HG03135 (cell line): ENCODE data around the gene OTUB1.

Experiments
- ATAC-seq: cut with Tn5 transposase; IDR thresholded peaks from one replicate; pipeline ENCODE4 v1.9.1; 2021; ENCODE audit warnings: mild to moderate bottlenecking, moderate library complexity; ENCODE audit not compliant: unreplicated experiment

Gene OTUB1

DNA sequence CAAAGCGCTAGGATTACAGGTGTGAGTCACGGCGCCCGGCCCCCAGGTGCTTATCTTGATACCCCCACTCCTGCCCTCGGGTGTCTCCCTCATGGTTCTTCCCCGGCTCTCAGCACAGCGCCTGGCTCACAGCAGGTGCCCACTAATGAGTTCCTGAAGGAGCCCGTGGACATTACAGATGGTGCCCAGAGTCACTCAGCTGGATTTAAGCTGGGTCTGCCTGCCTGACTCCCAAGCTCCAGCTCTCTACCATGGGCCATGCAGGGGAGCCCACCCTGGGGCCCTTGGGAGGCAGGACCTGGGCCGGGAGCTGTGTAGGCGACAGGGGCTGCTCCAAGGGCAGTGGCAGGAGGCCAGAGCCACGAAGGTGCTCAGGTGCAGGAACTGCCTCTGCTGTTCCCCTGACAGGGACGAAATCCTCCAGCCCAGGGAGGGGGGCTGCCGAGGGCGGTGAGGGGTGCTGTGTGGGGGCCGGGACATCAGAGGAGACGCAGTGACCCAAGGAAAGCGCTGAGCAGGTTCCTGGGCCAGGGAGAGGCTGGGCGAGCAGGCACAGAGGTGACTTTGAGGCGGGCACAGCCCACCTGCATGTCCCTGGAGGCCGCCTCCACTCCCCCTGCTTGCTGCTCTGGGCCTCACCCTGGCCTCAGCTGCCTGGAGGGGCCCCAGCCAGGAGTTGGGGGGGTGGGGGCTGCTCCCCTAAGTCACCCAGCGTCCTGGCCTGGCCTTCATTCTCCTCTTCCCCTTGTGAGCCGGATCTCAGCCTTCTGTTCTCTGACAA, 34.9 kb downstream of the OTUB1 start:
- no peak for ATAC-seq

GRCh38 chr11:64021757-64022093, 35.5 kb downstream of the OTUB1 start:
- ATAC-seq, result no peak

GRCh38 chr11:64022125-64022784, 36.0 kb downstream of the OTUB1 start:
- ATAC-seq, result no peak

GRCh38 chr11:64023712-64024710, 37.8 kb downstream of the OTUB1 start:
- no peak for ATAC-seq

DNA sequence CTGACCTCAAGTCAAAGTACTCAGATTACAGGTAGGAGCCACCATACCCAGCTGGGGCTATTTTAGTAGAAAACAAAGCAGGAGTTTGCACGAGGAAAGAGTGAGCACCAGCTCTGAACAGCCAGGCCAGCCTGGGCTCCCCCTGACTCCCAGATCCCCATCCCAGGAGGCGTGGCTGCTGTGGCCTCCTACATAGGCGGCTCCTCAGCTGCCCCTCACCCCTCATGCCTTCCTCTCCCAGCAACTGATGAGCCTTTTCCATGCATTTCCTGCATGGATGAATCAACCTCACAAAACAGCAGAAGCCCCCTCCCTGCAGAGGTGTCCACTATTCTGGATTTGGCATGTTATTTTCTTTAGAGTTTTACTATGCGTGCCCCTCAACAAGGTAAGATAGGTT, 39.0 kb downstream of the OTUB1 start:
- ATAC-seq, result no peak

- ATAC-seq, result no peak
These were observed 40.5 kb downstream of the OTUB1 start for GRCh38 chr11:64026575-64027205.

GRCh38 chr11:64027651-64028397, 41.6 kb downstream of the OTUB1 start:
- ATAC-seq, result no peak

- no peak for ATAC-seq
These were observed 42.3 kb downstream of the OTUB1 start for GRCh38 chr11:64028398-64029115.

DNA sequence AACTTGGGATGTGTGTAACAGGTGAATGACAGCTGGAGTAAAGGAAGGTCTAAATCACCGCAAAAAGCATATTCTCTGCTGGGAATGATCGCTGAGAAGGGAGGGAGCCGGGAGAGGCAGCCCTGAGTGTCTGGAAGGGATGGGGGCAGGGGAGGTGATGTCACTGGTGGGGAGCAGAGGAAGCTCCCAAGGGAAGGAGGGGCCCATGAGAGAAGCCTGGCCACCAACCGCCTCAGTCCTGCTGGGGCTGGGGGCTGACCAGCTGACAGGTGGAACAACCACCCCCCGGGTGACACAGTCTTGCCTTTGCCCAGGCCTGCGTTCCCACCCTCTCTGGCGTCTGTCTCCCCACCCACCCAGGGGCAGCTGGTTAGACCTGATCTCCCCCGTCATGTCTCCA, 43.5 kb downstream of the OTUB1 start:
- ATAC-seq, result no peak

DNA sequence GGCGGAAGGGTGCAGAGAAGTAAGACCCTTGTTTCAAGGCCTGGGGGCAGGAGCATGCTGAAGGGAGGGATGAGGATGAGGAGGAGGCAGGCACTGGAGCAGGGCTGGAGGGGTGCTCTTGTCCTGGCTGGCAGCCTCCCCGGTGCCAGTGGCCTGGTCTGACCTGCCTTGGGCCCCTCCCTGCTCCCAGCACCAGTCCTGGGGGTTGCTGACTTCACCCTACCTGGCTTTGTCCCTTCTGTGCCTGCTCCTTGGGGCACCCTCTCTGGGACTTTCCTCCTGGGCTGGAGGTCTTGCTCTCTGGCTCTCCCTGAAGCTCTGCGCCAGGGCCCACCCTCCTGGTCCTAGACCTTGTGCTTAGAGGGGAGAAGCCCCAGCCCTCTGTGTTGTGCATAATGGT, 44.8 kb downstream of the OTUB1 start:
- ATAC-seq, result no peak

DNA sequence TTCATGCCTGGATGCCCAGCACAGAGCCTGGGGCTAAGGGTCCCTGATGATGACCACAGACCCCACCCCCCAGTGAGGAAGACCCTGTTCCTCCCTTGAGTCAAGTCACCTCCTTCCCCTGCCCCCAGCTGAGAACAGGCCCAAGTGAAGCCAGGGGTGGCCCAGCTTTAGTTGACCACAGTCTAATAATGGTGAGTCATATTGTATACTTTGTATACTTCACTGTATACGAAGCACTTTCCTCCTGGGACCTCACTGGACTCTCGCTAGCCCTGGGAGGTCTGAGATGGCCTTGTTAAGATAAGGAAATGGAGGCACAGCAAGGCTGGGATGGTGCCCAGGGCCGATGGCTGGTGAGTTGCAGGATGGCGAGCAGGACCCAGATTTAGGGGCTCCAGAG, 45.8 kb downstream of the OTUB1 start:
- ATAC-seq, result no peak

- ATAC-seq, result no peak
These were observed 48.2 kb downstream of the OTUB1 start for GRCh38 chr11:64034411-64034811.

DNA sequence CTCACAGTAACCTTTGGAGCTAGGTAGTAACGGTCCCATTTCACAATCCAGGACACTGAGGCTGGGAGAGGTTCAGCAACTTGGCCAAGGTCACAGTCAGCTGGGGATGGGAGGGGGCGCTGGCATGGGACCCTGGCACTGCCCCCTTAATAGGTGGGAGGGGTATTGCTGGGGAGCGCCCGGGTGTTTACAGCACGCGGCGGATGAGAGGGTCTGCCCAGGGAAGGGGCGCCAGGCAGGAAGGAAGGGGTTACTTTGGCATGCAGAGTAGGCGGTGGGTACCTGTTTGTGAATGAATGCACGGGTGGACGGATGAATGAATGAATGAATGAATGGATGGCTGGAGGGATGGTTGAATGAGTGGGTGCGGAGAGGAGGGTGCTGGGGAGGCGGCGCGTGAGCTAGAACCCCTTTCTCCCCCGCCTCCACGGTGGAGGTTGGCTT, 48.9 kb downstream of the OTUB1 start:
- no peak for ATAC-seq

- no peak for ATAC-seq
These were observed 49.3 kb downstream of the OTUB1 start, which contains the start of gene FLRT1 for GRCh38 chr11:64035576-64035975. Gene FLRT1 (plus strand): TSS chr11:64035931. CDS start chr11:64116268, 80,337 bp downstream.

- no peak for ATAC-seq
These were observed 50.1 kb downstream of the OTUB1 start for GRCh38 chr11:64036087-64037026.

DNA sequence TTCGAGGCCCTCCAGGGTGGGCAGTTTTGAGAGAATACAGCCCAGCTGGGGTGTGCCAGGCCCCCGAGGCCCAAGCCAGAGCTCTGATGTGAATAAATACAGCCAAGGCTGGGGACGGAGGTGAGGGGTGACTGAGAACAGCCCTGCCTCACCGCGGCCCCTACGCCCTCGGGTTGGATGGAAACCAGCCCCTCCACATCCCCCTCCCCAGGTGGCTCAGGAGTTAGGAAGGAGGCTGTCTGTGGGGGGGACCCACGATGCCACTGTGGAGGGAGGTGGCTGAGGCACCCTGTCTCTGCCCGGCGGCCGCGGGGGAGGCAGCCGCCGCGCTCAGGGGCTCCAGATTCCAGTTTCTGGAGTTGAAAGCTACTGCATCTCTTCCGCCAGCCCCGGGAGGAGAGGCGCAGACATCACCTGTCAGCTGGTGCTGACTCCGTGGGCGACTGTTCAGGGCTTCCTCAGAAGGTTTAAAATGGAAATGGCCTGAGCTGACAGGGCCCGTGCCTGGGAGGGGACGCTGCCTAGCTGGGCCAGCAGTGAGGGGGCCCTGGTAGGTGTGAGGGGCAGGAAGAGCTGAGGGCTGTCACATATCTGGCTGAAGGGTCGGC, 50.9 kb downstream of the OTUB1 start:
- ATAC-seq, result no peak

DNA sequence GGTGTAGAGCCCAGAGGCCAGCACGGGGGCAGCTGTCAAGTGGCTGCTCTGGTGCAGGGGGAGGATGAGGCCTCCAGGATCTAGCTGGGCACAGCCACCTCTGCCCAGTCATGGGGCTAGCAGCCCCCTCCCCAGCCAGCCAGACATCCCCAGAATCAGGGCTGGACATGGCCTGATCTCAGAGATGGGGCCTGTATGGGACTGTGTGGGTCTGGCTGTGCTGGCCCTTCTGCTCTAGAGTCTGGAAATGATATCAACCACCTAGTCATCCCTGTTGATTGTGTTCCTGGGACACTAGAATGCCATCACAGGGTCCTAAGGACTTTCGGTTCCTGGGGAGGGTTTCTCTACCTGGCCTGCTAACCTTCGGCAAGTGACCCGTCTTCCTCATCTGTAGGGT, 52.3 kb downstream of the OTUB1 start:
- no peak for ATAC-seq
